HUDEP-2 (cell line): ENCODE measurements around the gene DMRTB1.
"Not testable (repeated sequence)": the region's sequence is repeated elsewhere in the genome, so short reads cannot be mapped to it uniquely, and the experiment has no call there.

Experiments used
- DNase-seq, 76 experiments: peaks; one replicate each; lab custom pipeline; 2025; ENCODE audit not compliant: unreplicated experiment in 76 of 76; lab: John Stamatoyannopoulos, UW

The DMRTB1 gene

GRCh38 chr1:53434405-53435007 lies 24.7 kb upstream of the DMRTB1 start:
- DNase-seq, result not testable (repeated sequence)

GRCh38 chr1:53435151-53435550 lies 24.0 kb upstream of the DMRTB1 start:
- no peak for DNase-seq

- DNase-seq, result no peak
Observed at GRCh38 chr1:53438427-53439336, 20.5 kb upstream of the DMRTB1 start.

- DNase-seq, result no peak
Observed at GRCh38 chr1:53439337-53440207, 19.6 kb upstream of the DMRTB1 start.

GRCh38 chr1:53440633-53441032 lies 18.6 kb upstream of the DMRTB1 start:
- DNase-seq, result no peak

GRCh38 chr1:53442299-53442698 lies 16.9 kb upstream of the DMRTB1 start:
- peak in 5 of 76 experiments; percentile 1 to 13 (median 9) for DNase-seq

- DNase-seq, result no peak
Observed at GRCh38 chr1:53446051-53446450, 13.1 kb upstream of the DMRTB1 start.

GRCh38 chr1:53447413-53447812 lies 11.8 kb upstream of the DMRTB1 start:
- DNase-seq, result no peak

GRCh38 chr1:53448241-53448841 lies 10.9 kb upstream of the DMRTB1 start:
- no peak for DNase-seq

GRCh38 chr1:53449021-53449420 lies 10.2 kb upstream of the DMRTB1 start:
- no peak for DNase-seq

- DNase-seq, result no peak
Observed at GRCh38 chr1:53449693-53450092, 9.5 kb upstream of the DMRTB1 start.

GRCh38 chr1:53450225-53450624 lies 9.0 kb upstream of the DMRTB1 start:
- no peak for DNase-seq

GRCh38 chr1:53454019-53454418 lies 5.2 kb upstream of the DMRTB1 start:
- DNase-seq, result no peak

GRCh38 chr1:53455364-53455991 lies 3.7 kb upstream of the DMRTB1 start:
- DNase-seq, result no peak

- no peak for DNase-seq
Observed at GRCh38 chr1:53458634-53459033, 565 bp upstream of the DMRTB1 start.

GRCh38 chr1:53460211-53460634 lies 1.0 kb downstream of the DMRTB1 start:
- no peak for DNase-seq

- no peak for DNase-seq
Observed at GRCh38 chr1:53460666-53461322, 1.6 kb downstream of the DMRTB1 start.

GRCh38 chr1:53461323-53462044 lies 2.3 kb downstream of the DMRTB1 start:
- no peak for DNase-seq

GRCh38 chr1:53462193-53462592 lies 3.0 kb downstream of the DMRTB1 start:
- no peak for DNase-seq
